Activated naive CD4-positive, alpha-beta T cell treated with Interleukin-2 at 50 U/mL for 16 hours (primary cell): Measurements from ENCODE around the gene OR1D5.
"Not testable (repeated sequence)": the region's sequence is repeated elsewhere in the genome, so short reads cannot be mapped to it uniquely, and the experiment has no call there.

Experiments
- DNase-seq: peaks from one replicate; pipeline ENCODE4 v3.0.0-alpha.2; 2020

Gene OR1D5

GRCh38 chr17:3030852-3031470, 32.4 kb downstream of the OR1D5 start:
- DNase-seq = not testable (repeated sequence)

GRCh38 chr17:3030096-3030495, 33.3 kb downstream of the OR1D5 start:
- DNase-seq = no peak

- no peak for DNase-seq
These were observed 34.0 kb downstream of the OR1D5 start for GRCh38 chr17:3029213-3029913.

GRCh38 chr17:3027786-3028532, 35.4 kb downstream of the OR1D5 start:
- no peak for DNase-seq

GRCh38 chr17:3026856-3027751, 36.3 kb downstream of the OR1D5 start:
- DNase-seq = no peak

GRCh38 chr17:3026125-3026855, 37.1 kb downstream of the OR1D5 start:
- DNase-seq = no peak

- DNase-seq = no peak
These were observed 37.8 kb downstream of the OR1D5 start for GRCh38 chr17:3025421-3026124.

- DNase-seq = no peak
These were observed 39.1 kb downstream of the OR1D5 start for GRCh38 chr17:3024346-3024745.

GRCh38 chr17:3022197-3022596, 41.2 kb downstream of the OR1D5 start:
- DNase-seq = no peak

- DNase-seq = no peak
These were observed 43.0 kb downstream of the OR1D5 start for GRCh38 chr17:3020381-3020780.

- DNase-seq = no peak
These were observed 43.6 kb downstream of the OR1D5 start for GRCh38 chr17:3019761-3020160.

GRCh38 chr17:3017936-3018335, 45.5 kb downstream of the OR1D5 start:
- no peak for DNase-seq

- no peak for DNase-seq
These were observed 47.5 kb downstream of the OR1D5 start for GRCh38 chr17:3015890-3016289.

GRCh38 chr17:3012926-3013581, 50.4 kb downstream of the OR1D5 start:
- peak; percentile 54 for DNase-seq
